NOMO-1 treated with dmso at 0.1 percent for 144 hours (cell line): ENCODE data around the gene TAF9.
"Not testable (repeated sequence)": the region's sequence is repeated elsewhere in the genome, so short reads cannot be mapped to it uniquely, and the experiment has no call there.

Experiments used
- DNase-seq: peaks from one replicate; lab custom pipeline; 2025; ENCODE audit not compliant: unreplicated experiment; lab: John Stamatoyannopoulos, UW

TAF9 gene, protein sequence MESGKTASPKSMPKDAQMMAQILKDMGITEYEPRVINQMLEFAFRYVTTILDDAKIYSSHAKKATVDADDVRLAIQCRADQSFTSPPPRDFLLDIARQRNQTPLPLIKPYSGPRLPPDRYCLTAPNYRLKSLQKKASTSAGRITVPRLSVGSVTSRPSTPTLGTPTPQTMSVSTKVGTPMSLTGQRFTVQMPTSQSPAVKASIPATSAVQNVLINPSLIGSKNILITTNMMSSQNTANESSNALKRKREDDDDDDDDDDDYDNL

DNA sequence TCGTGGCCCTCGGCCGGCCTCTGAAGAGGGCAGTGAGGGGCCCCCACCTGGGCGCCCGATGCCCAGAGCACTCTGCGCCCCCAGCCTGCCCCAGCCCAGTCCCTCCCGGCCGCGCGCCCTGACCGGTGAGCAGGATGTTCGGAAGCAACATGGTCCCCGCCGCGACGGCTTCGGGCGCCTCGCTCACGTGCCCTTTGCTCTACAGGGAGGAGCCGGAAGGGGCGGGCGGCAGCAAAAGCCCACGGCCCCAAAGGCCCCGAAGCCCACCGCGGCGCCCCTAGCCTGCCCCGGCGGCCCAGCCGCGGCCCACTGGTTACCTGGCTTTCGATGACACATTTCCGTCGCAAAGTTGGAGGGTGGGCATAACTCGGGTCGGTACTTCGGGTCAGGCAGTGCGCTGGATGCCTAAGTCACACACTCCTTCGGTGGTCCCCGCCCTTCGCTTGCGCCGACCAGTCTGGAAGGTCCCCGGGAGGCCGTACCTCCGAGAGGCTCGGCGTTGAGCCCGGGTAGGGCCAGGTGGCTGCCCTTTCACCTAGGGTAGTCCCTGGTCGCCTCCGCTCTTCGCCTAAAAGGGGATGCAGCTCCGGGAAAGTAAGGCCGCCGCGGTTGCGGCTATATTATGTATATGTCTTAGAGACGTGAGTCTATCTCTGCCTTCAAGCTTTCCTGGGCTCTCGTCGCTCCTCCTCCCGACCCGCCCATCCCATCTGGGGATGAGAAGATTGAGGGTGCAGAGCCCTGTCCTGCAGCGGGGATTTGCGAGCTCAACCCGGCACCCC is at the start of gene TAF9, which contains the start of the genes AK6 and RAD17:
TSS of gene TAF9 (minus strand) at position 181 of the 782 bp plus-strand sequence. CDS start 3,783 bp downstream, outside the sequence.
TSS of gene AK6 (minus strand) at position 181 of the 782 bp plus-strand sequence. CDS start at position 151, 30 bp downstream.
TSS of gene RAD17 (plus strand) at position 479 of the 782 bp plus-strand sequence. CDS start 2,391 bp downstream, outside the sequence.
- DNase-seq, result peak; percentile 87

DNA sequence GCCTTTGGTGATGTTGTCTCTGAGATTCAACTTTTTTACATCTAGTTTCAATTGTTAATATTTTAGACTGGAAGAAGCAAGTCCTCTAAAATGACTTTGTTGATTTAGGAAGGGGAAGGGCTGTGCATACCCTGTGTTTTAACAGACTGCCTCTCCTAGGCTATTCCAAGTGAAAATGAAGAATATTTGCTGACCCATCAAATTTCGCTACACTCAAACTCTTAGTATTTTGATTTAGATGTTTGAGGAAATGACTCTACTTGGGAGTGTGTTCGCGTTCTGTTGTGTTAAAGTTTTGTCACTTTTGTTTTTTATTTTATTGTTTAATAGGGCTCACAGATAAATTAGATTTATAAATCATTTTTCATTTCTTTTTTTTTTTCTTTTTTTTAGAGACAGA is 49.2 kb upstream of the TAF9 start:
- DNase-seq, result no peak

DNA sequence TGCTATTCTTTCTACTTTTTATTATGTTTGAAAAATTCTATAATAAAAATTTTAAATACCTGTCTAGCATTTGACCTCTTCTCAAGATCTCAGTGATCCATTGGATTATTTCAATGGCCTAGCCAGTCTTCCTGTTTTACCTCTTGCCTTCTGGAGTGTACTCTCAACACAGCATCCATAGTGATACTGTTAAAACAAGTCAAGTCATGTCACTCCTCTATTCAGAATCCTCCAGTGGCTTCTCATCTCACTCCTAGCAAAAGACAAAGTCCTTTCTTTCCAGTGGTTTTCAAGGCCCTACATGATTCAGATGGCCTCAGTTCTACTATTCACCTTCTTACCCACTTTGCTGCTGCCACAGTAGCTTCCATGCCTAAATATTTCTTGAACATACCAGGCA is 47.4 kb upstream of the TAF9 start:
- DNase-seq, result no peak

DNA sequence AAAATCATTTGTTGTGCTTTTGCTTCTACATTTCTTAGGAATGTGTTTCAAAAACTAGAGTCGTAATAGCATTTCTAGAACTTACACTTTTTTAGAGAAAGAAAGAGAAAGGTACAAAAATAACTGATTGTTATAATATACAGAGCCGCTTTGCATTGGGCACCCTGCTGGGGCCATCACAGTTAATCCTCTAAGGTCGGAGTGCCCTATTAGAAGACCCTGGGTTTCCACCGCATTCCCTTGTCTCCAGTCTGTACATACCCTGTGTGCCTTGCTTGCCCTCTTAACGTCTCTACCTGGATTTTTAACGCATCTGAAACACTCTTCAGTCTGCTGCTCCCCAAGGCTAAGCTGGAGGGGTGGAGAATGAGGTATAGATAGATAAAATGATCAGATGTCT is 46.9 kb upstream of the TAF9 start:
- DNase-seq, result no peak

DNA sequence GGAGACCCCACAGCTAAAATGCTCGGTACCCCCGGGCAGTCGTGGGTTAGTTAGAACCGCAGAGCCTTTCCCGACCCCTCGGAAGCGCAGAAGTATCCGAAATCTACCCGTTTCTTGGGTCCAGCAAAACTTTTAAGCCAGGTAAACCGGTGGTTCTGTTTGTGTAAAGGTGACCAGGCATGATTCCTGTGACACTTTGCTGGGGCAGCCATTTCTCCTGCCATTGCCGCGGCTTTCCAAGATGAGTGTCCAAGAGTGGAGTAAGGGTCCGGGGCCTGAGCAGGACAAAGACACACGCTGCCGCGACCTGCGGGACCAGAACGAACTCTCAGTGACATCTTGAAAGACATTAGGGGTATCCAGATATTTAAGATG is 46.3 kb upstream of the TAF9 start:
- no peak for DNase-seq

DNA sequence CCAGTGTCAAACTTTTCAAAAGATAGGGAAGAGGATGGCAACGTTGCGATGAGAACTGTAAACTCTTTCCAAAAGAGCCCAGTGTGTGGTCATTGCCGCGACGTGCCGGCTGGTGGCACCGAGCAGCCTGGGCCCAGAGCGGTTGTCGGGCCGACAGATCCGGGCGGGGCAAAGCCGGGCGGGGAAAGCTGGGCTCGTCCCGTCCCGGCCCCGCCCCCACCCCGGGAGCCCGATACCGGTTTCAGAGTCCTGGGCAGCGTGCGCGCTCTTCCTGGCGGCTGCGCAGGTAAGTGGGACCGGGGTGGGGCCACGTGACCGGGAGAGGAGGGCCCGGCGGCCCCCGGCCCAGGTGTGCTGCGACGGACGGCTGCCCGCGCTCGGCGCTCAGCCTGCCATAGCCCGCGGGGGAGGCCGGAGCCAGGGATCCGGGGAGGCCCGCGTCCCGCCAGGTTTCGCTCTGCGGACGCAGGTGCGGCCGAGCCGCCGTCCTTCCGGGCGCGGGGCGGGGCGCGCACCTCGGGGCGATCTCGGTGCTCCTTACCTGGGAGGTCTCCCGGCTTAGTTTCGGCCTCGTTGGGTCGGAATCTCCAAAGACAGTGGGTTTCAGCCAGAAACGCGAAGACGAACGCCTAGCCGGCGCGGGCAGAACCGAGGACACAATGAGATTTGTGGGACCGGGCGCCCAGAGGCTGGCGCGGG is 45.7 kb upstream of the TAF9 start, which contains the start of gene MARVELD2:
TSS of gene MARVELD2 (plus strand) at position 232 of the 699 bp plus-strand sequence. CDS start 4,270 bp downstream, outside the sequence.
- no peak for DNase-seq

DNA sequence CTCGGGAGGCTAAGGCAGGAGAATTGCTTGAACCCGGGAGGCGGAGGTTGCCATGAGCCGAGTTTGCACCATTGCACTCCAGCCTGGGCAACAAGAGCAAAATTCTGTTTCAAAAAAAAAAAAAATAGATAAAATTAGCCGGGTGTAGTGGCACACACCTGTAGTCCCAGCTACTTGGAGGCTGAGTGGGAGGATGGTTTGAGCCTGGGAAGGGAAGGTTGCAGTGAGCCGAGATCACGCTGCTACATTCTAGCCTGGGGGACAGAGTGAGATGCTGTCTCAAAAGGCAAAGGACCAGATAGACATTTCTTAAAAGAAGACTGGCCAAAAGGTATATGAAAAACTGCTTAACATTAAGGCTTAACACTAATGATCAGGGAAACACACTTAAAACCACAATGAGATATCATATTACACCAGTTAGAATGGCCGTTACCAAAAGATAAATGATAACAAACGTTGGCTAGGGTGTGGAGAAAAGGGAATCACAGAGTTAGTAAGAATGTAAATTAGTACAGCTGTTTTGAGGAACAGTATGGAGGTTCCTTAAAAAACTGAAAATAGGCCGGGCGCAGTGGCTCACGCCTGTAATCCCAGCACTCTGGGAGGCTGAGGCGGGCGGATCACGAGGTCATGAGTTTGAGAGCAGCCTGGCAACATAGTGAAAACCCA is 35.5 kb upstream of the TAF9 start:
- no peak for DNase-seq

DNA sequence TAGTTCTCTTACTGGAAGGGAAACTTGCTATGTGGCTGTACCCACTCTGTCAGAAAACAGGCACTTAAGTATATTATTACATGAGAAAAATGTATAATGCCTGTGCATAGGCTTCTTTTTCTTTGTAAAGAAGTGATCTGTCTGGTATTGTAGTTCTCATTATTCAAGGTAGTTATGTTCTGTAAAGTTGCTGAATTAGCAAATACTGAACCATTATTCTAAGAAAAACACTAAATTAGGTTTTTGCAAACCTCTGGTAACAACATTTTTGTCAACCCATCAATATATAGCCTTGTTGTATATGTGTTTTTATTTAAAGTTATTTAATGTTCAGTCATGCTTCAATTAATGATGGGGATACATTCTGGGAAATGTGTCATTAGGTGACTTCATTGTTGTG is 9.1 kb upstream of the TAF9 start:
- DNase-seq, result no peak

DNA sequence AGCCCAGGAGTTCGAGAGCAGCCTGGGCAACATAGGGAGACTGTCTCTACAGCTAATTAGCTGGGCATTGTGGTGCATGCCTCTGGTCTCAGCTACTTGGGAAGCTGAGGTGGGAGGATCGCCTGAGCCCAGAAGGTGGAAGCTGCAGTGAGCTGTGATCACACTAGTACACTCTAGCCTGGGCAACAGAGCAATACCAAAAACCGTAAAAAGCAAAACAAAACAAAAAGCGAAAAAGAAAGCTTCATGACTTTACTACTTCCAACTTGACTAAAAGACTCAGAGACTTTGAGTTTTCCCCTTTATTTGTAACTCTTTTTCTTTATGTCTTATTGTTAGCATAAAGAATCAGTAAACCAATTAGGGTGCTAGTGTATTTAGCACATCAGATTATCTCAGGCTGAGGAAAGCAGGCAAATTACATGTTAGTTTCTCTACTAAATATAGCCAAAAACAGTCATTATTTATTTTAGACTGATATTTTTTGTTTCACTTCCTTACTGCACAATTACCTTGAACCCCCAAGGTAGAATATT is 5.7 kb upstream of the TAF9 start:
- DNase-seq, result no peak

DNA sequence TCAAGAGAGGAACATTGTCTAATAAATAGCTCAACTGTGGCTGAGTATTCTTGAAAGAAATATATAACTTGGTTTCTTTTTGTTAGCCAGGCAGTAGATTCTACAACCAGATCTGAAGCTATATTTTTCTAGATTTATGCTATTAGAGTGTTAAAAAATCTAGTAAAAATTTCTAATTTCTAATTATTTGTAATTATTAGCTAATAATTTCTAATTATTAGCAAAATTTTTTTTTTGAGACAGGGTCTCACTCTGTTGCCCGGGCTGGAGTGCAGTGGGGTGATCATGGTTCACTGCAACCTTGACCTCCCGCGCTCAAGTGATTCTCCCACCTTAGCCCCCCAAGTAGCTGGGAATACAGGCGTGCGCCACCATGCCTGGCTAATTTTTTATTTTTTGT is 3.1 kb upstream of the TAF9 start:
- no peak for DNase-seq

DNA sequence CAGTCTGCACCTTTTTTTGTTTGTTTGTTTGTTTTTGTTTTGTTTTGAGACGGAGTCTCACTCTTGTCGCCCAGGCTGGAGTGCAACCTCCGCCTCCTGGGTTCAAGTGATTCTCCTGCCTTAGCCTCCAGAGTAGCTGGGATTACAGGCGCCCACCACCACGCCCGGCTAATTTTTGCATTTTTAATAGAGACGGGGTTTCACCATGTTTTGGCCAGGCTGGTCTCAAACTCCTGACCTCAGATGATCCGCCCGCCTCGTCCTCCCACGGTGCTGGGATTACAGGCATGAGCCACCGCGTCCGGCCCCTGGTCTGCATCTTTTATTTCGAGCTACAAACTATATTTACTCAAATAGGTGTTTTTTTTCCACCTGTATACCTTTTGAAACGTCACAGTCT is 1.0 kb upstream of the TAF9 start:
- DNase-seq, result not testable (repeated sequence)

DNA sequence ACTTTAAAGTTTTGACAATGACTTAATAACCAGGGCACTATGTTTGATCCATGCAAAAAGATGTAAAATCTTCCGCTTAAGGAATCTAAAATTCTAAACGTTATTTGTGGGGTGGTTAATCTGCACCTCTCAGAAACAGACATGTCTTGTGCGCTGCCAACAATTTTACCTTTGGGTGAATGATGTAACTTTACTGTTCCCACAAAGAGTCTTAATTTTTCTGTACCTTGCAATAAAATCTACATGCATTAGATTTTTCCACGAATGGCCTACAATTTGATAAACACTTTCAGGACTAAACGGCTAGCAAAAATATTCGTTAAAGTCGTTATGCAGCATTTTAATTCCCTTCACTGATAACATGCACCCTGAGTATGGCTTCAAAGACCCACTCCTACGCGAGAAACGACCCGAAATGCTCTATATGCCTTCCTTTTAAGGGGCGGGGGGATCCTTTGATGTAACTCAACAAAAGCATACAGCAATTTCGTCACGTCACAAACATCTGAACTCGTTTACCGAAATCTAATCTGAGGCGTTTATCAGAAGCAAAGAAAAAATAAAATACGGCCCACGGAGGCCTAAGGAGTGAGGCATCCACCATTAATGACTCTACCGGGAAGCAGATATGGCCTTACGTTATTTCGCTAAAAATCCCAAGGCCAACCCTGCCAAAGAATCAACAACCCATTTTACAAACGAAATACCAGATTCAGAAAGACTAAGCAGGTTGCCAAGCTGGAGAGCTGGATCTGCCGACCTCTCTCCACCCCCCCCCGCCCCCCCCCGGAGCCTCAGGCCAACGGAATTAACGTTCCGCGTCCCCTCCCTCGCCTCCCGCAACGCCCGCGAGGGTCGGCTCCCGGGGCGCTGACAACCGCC is 621 bp downstream of the TAF9 start:
- DNase-seq, result no peak

DNA sequence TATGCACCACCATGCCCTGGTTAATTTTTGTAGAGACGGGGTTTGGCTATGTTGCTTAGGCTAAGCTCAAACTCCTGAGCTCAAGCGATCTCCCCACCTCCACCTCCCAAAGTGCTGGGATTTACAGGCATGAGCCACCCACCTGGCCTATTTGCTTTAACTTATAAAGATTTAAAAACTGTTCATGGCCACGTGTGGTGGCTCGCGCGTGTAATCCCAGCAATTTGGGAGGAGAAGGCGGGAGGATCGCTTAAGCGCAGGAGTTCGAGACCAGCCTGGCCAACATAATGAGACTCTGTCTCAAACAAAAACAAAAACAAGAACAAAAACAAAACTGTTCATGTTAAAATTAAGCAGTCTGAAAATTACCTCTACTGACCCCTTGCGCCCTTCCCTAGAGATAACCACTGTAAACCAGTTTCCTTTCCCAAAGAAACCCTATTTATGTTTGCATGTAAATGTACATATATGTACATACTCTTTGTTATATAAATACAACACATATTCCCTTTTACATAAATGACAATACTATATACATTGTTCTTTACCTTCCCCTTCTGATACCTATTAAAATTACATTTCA is 1.5 kb downstream of the TAF9 start:
- DNase-seq, result no peak

DNA sequence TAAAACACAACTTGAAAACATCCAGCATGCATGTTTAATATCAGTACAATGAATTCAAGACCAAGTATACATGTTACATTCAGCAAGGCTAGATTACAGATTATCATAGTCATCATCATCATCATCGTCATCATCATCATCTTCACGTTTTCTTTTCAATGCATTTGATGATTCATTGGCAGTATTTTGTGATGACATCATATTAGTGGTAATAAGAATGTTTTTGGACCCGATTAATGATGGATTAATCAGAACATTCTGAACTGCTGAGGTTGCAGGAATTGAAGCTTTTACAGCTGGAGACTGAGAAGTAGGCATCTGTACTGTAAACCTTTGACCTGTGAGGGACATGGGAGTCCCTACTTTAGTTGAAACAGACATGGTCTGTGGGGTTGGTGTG is 4.5 kb downstream of the TAF9 start:
- no peak for DNase-seq

DNA sequence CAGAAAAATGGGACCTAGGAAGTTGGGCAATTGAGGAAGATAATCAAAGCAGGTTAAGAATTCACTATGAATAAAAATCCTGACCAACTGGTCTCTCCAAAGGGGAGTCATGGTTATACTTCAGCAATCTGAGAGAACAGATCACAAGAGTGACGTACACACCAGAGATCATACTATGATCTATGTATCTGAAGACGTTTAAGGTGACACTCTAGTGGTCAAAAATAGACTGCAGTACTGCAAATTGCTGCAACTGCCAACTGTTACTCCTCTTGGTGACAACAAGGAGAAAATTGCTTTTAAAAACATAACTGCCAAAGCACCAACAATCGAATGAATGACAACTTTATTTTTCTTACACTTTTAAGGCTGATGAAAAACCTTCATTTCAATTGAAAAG is 4.9 kb downstream of the TAF9 start:
- no peak for DNase-seq

DNA sequence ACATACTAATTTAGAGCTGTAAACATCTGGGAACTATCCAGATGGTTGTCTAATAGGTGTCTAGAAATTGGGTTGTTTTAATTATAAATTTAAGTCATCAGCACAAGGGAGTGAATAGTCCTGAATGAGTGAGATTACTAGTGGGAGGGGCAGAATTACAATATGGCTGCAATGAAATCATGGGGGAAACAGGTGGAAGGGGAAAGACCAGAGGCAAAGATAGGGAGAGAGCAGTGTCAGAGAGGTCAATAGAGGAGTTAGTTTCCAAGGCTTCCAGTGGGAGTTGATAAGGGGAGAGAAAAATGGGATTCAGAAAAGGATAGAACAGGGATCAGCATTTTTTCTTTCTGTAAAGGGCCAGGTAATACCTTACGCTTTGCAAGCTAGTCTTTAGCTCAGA is 8.9 kb downstream of the TAF9 start:
- no peak for DNase-seq

DNA sequence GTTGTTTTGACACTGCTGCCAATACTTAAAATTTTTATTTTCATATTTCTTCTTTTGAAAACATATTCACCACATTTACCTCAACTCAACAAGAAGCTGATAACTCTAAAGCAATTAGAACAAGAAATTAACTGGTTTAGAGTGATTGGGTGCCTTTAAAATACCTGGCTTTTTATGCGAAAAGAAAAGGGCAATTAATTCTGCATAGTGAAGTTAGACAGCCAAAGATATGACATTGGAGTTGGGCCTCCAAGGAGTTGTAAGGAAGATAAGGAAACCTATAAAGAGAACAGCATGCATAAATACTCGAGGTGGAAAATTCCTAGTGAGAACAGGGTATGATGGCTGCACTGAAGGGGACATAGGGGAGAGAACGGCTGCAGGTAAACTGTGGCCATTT is 9.6 kb downstream of the TAF9 start:
- no peak for DNase-seq

DNA sequence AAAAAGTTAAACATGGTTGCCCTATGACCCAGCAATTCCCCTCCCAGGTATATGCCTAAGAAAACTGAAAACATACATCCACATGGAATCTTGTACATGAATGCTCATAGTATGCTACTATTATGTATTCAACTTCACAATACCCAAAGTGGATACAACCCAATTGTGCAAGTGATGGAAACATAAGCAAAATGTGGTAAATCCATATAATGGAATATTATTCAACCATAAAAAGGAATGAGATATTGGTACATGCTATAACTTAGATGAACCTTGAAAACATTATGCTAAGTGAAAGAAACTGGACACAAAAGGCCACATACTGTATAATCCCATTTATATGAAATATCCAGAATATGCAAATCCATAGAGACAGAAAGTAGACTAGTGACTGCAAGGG is 18.7 kb downstream of the TAF9 start:
- DNase-seq, result no peak

DNA sequence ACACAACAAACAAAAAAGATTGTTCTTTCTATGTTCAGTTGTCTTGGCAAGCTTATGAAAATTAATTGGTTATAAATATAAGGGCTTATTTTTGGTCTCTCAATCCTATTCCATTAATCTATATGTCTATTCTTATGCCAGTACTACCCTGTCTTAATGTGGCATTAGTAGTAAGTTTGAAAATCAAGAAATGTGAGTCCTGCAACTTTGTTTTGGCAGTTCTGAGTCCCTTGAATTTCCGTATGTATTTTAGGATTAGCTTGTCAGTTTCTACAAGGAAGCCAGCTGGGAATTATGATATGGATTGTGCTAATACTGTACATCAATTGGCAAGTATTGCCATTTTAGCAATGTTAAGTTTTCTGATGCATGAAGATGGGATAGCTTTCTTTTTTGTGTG is 26.2 kb downstream of the TAF9 start:
- no peak for DNase-seq
